Measurements from ENCODE around the gene EPS15.

DNA sequence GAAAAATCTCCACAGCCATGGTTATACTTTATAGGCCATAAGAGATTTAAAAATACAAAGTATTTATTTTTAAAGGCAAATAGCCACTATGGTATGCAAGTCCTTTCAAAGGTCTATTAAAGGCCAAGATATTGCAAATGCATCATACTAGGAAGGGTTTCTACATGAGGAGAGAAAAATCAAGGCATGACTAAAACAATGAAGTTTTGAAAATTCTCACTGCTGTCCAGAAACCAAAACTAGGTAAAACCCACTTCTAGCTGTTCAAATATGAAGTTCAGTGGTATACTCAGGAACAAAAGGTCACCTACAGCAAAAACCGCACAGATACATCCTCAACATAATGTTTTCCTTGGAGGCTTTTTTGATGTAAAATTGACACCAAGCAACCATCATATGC, 75.0 kb downstream of the EPS15 start:
- TF ChIP-seq, protein P1, sequence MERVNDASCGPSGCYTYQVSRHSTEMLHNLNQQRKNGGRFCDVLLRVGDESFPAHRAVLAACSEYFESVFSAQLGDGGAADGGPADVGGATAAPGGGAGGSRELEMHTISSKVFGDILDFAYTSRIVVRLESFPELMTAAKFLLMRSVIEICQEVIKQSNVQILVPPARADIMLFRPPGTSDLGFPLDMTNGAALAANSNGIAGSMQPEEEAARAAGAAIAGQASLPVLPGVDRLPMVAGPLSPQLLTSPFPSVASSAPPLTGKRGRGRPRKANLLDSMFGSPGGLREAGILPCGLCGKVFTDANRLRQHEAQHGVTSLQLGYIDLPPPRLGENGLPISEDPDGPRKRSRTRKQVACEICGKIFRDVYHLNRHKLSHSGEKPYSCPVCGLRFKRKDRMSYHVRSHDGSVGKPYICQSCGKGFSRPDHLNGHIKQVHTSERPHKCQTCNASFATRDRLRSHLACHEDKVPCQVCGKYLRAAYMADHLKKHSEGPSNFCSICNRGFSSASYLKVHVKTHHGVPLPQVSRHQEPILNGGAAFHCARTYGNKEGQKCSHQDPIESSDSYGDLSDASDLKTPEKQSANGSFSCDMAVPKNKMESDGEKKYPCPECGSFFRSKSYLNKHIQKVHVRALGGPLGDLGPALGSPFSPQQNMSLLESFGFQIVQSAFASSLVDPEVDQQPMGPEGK (tag by site-specific recombination; IDR thresholded peaks at IDR 0.05) = no peak
- TF ChIP-seq ZNF274 (IDR thresholded peaks at IDR 0.05; ENCODE audit: low read length) (no peak), ZNF274 (tag by site-specific recombination; IDR thresholded peaks at IDR 0.05; ENCODE audit: borderline replicate concordance) (no peak)
